HG03521 (cell line): ENCODE results near the gene LYPD4.
"Not testable (repeated sequence)": the region's sequence is repeated elsewhere in the genome, so short reads cannot be mapped to it uniquely, and the experiment has no call there.

Experiments used
- ATAC-seq: cut with Tn5 transposase; IDR thresholded peaks from one replicate; pipeline ENCODE4 v1.9.1; 2021; ENCODE audit warnings: mild to moderate bottlenecking, moderate library complexity; ENCODE audit not compliant: unreplicated experiment

LYPD4 gene

DNA sequence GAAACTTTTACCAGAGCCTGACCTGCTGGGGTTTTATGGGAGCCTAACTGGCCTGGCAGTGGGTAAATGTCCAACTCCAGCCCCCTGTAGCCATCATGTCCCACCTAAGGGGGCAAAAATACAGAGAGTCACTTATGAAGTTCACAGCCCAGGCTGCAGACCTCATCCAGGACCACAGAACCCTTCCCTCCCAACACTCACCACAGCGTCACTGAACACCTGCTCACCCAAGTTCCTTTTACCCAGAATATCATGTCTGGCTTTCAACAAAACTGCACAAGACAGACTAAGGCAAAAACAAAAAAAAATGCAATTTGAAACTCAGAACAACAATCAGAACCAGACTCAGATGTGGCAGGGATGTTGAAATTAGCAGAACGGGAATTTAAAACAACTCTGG is 41.7 kb downstream of the LYPD4 start:
- no peak for ATAC-seq

DNA sequence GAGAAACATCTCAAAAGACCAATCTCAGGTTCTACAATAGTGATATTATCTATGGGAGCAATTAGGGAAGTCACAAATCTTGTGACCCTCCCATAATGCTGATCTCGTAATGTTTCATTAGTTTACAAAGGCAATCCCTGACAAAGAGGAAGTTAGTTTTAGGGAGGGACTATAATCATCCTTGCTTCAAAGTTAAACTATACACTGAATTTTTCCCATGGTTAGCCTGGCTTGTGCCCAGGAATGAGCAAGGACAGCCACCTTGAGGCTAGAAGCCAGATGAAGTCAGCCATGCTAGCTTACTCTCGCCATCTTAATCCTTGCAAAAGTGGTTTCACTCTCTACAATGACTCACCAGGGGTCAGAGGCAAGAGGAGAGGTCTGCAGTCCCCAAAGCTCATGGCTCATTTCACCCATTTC is 42.7 kb downstream of the LYPD4 start:
- no peak for ATAC-seq

DNA sequence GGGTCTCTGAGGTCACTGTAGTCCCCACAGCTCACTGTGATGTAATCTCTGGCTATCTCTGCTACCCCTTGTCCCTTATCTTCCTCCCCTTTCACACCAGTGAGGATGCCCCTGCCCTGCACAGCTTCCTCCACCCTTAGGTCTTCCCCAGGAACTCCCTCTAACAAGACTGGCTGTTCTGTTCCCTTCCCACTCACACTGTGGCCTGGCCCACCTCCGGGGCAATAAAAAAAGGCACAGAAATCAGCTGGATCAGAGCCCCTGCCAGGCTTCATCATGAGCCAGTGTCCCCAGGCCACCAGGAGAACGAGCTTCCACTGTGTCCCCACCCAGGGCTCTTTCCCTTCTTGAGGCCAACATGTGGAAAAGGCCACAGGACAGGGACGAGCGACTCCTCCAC is 43.5 kb downstream of the LYPD4 start:
- no peak for ATAC-seq

DNA sequence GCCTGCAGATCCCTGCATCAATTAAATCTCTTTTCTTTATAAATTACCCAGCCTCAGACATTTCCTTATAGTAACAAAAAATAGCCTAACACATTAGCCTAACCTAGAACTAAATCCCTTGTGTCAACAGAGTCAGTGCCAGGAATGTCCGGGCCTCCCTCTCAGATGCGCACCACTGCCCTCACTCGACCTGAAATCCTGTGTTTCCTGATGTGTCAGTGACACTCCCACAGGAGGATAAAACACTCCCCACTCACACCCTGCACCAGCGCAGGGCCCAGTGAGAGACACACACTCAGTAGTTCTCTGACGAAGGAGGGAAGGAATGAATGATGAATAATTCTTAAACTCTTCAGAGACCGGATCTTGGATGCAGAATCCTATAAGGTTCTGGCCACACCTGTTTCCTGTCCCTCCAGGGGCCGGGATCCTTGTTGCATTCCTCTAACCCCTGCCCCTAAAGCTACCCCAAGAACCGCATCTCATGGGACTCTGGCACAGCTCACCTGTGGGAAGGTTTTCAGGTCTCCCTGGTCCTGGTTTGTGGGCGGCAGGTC is 45.0 kb downstream of the LYPD4 start:
- no peak for ATAC-seq

DNA sequence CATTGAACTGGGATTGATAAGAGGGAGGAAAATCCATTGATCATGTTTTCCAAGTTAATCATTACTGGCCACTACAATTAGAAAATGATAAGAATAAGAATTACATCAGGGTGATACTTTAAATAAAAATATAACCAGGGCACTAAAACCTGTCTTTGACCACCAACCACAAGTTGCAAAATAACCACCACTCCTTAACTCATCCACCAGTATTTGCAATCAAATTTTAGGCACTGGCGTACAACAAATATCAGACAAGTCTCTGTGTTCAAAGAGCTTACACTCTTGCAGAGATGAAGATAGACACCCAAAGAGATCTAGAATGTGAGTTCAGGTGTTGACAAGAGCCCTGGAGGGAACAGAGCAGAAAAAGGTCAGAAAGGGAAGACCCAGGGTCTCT is 47.6 kb downstream of the LYPD4 start:
- ATAC-seq = no peak

DNA sequence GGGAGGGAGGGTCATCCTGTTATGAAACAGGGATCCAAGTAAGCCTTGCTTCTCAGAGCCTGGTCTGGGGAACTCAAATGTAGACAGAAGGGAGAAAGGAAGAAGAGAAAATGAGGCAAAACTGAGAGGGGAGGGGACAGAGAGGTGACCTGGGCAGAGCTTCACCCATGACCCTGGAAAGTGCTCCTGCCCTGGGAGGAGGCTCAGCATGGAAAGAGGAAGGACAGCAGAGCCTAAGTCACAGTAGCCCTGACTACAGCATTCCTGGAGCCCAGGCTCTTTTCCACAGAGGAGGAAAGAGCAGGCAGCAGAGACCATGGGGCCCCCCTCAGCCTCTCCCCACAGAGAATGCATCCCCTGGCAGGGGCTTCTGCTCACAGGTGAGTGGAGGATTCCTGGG is 48.1 kb downstream of the LYPD4 start, which contains the start of gene CEACAM3:
Gene CEACAM3, plus strand, starts transcription at position 226 of the 400 bp plus-strand sequence. Its CDS starts 91 bp downstream, at position 317.
- ATAC-seq = no peak

DNA sequence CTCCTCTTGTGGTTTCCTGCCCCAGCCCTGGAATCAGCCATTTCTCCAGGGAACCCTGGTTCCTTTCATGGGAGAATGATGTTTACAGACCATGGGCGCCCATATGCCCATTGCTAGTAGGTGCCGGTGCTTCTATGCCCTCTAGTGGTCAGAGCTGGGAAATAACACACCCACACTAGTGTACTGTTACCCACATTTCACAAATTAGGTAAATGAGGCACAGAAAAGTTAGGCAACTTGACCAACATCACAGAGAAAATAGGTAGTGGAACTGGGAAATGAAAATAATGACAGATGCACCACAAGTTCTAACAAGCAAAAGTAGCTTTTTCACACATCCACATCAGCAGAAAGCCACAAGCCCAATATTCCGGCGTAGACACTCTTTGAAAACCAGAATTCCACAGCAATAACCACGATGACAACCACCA is 49.4 kb downstream of the LYPD4 start:
- ATAC-seq = no peak

DNA sequence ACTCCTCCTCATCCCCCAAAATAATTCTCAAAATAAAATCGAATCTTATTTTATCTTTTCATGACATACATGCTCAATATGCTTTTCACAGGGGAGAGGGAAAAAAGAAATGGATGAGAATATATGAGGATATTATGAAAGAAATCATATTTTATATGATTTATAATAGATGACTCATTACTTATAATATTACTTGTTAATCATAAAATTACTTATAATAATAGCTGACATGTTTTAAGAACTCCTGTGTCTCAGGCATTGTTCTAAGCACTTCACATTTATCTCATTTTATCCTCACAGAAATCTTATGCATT is 51.1 kb downstream of the LYPD4 start:
- ATAC-seq = no peak

DNA sequence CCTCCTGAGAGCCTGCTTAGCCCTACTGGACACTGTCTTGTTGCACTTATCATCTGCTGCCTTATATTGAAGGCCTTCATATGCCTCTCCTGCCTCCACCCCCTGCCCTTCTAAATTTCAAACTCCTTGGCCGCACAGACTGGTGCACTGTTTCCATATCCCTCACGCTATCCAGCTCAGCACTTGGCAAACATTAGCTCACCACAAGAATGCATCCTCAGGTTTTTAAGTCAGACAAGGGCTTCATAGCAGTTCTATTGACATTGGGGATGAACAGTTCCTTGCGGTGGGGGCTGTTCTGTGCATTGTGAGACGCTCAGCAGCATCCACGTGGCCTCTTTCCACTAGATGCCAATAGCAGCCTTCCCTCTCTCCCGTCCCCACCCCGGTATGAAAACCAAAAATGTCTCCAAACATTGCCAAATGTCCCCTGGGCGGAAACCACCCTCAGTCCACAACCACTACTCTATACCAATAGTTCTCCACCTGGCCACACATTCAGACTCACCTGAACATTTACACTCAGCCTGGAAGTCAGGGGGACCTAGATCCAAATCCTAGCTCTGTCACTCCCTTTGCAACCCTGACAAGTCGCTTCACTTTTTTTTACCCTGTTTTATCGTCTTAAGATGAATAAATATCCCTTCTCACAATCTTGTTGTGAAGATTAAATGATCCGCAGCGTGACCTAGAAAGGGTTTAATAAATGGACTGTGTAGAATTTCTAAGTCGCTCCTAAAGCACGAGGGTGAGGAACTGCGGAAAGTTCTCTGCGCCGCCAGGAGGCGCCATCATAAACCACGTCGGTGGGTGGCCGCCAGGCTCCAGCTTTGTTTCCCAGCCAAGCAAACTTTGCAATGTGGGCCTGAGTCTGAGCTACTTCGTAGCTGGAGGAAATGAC is 51.7 kb downstream of the LYPD4 start:
- no peak for ATAC-seq

DNA sequence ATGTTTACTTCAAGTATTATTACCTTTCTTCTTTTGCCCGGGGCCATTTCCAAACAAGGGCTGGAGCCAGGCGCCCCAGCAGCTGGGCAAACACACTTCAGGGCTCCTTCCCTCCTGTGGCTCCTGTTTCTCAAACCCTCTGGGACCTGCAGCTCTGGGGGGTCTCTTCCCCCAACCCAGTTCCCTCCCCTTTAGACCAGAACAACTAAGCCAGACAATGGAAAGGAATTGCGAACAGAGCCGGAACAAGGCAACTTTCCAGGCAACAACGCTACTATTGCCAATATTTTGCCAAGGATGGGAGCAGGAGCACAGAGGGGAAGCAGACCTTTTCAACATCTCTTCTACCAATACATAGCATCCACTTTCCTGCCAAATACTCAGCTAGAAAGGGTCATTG is 55.4 kb downstream of the LYPD4 start:
- ATAC-seq = not testable (repeated sequence)

DNA sequence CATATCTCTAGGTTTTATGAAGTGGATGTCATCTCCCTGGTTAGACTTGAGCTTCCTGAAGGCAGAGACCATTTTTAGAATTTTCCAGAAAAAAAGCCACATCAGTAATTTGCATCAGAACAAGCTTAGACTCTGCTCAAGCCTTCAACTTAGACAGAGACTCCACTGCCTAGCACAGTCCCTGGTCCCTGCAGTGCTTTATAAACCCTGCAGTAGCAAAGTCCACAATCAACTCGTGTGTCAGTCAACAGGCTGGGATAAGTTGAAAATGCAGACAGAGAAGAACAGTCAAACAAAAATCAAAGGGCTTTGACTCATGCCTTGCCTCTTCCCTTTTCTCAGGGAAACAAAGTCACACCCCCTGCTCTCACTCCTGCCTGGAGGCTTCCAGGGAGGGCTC is 56.0 kb downstream of the LYPD4 start:
- not testable (repeated sequence) for ATAC-seq
